Fibroblast of skin of back (primary cell): ENCODE results near the gene SEL1L.
"Not testable (repeated sequence)": the region's sequence is repeated elsewhere in the genome, so short reads cannot be mapped to it uniquely, and the experiment has no call there.

Source experiments
- DNase-seq: peaks from one replicate; pipeline ENCODE4 v3.0.0-alpha.2; 2013

SEL1L gene

GRCh38 chr14:81446279-81447007, 87.2 kb downstream of the SEL1L start:
- no peak for DNase-seq

GRCh38 chr14:81441626-81442134, 92.0 kb downstream of the SEL1L start:
- DNase-seq: no peak

- DNase-seq: no peak
These were observed 93.6 kb downstream of the SEL1L start for GRCh38 chr14:81440041-81440440.

- DNase-seq: no peak
These were observed 96.4 kb downstream of the SEL1L start for GRCh38 chr14:81437244-81437643.

GRCh38 chr14:81436296-81437138, 97.1 kb downstream of the SEL1L start:
- DNase-seq: peak; percentile 68

- DNase-seq: peak; percentile 29
These were observed 98.0 kb downstream of the SEL1L start for GRCh38 chr14:81435391-81436295.

GRCh38 chr14:81435048-81435390, 98.6 kb downstream of the SEL1L start:
- DNase-seq: no peak

- no peak for DNase-seq
These were observed 99.4 kb downstream of the SEL1L start for GRCh38 chr14:81434230-81434629.

GRCh38 chr14:81433378-81433777, 100.3 kb downstream of the SEL1L start:
- no peak for DNase-seq

- DNase-seq: no peak
These were observed 101.4 kb downstream of the SEL1L start for GRCh38 chr14:81432219-81432661.

GRCh38 chr14:81430235-81430634, 103.4 kb downstream of the SEL1L start:
- no peak for DNase-seq

GRCh38 chr14:81429749-81430148, 103.9 kb downstream of the SEL1L start:
- DNase-seq: not testable (repeated sequence)

GRCh38 chr14:81429028-81429427, 104.6 kb downstream of the SEL1L start:
- DNase-seq: no peak

GRCh38 chr14:81427348-81428058, 106.2 kb downstream of the SEL1L start:
- DNase-seq: peak; percentile 9

GRCh38 chr14:81423504-81423903, 110.1 kb downstream of the SEL1L start:
- no peak for DNase-seq
